ENCODE data around the gene PLEKHA7. TPM values are rescaled to one million over a fixed set of nuclear protein-coding genes. Genes with fewer than 3 reads are reported as not detected.

PLEKHA7 gene
- total and polyA plus RNA-seq, 2 of the 4 experiments (the other 2 are of a cell fraction): 0.12 TPM; not detected in 1

DNA sequence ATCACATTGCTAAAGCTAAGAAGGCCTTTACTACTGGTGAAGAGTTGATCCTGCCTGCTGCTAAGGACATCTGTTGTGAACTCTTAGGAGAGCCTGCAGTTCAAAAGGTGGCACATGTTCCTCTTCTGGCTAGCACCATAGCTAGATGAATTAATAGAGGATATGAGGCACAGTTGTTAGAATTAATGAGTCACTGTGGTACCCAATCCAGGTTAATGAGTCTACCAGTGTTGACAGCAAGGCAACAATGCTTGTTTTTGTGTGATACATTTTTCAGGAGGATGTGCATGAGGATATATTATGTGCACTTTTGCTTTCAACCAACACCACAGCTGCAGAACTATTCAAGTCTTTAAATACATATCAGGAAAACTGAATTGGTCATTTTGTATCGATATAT, 263.8 kb downstream of the PLEKHA7 start:
- no peak overlapping the region for H3K4me3 ChIP-seq (ENCODE audit: insufficient read depth, low read depth, low read length)
- no peak overlapping the region for H2BK15ac ChIP-seq (ENCODE audit: low read depth, low read length)
- peaks cover 24 to 29% of the 10 kb centered on the region in 2 experiments for H3K79me1 ChIP-seq (ENCODE audit: low read depth in 1 of 2, low read length in 2 of 2)
- no peak overlapping the region for H2AFZ ChIP-seq (replicated peaks; ENCODE audit: low read length, poor library complexity)
- no peaks in the 10 kb centered on the region for H3K9me1 ChIP-seq (ENCODE audit: insufficient read depth, low read length)
- no peak overlapping the region for H3K56ac ChIP-seq (ENCODE audit: extremely low read depth, insufficient read depth, low read length)
- no CpG with 5 or more reads among the region's 1 CpG for WGBS, 2 experiments (ENCODE audit: extremely low coverage in 2 of 2, insufficient read length in 1 of 2)
- no peak overlapping the region for H2AK9ac ChIP-seq (replicated peaks; ENCODE audit: low read depth, low read length, poor library complexity)
- TF ChIP-seq, protein P1, sequence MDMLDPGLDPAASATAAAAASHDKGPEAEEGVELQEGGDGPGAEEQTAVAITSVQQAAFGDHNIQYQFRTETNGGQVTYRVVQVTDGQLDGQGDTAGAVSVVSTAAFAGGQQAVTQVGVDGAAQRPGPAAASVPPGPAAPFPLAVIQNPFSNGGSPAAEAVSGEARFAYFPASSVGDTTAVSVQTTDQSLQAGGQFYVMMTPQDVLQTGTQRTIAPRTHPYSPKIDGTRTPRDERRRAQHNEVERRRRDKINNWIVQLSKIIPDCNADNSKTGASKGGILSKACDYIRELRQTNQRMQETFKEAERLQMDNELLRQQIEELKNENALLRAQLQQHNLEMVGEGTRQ (IDR thresholded peaks at IDR 0.05; ENCODE audit: low read depth, low read length): no peak
- TF ChIP-seq, protein P2, sequence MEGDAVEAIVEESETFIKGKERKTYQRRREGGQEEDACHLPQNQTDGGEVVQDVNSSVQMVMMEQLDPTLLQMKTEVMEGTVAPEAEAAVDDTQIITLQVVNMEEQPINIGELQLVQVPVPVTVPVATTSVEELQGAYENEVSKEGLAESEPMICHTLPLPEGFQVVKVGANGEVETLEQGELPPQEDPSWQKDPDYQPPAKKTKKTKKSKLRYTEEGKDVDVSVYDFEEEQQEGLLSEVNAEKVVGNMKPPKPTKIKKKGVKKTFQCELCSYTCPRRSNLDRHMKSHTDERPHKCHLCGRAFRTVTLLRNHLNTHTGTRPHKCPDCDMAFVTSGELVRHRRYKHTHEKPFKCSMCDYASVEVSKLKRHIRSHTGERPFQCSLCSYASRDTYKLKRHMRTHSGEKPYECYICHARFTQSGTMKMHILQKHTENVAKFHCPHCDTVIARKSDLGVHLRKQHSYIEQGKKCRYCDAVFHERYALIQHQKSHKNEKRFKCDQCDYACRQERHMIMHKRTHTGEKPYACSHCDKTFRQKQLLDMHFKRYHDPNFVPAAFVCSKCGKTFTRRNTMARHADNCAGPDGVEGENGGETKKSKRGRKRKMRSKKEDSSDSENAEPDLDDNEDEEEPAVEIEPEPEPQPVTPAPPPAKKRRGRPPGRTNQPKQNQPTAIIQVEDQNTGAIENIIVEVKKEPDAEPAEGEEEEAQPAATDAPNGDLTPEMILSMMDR (conservative IDR thresholded peaks at IDR 0.05; ENCODE audit: low read depth, low read length): no peak
- TF ChIP-seq FOS (IDR thresholded peaks at IDR 0.05; ENCODE audit: low read depth, low read length) (no peak), CHD1 (IDR thresholded peaks at IDR 0.05; ENCODE audit: low read depth, low read length) (no peak), MAZ (IDR thresholded peaks at IDR 0.05; ENCODE audit: borderline replicate concordance, low read depth, low read length) (no peak)
- no peak overlapping the region for H2AK5ac ChIP-seq (ENCODE audit: low read depth, low read length)
- H3K36me3 ChIP-seq (ENCODE audit: control insufficient read depth, insufficient read depth, low read length): peaks cover 56% of the 10 kb centered on the region
- H3K9ac ChIP-seq (ENCODE audit: low read depth, low read length): no peak overlapping the region
- H3K18ac ChIP-seq (ENCODE audit: low read depth, low read length): no peak overlapping the region
- H4K91ac ChIP-seq (ENCODE audit: insufficient read depth, low read depth, low read length): no peak overlapping the region
- H4K8ac ChIP-seq (ENCODE audit: low read depth in 2 of 2, low read length in 2 of 2): no peak overlapping the region
- dilution Hi-C loops (cut with HindIII; ENCODE audit: low sequenced_read_pairs, unreplicated experiment): no loop called here
- POLR2A ChIA-PET (ENCODE audit: unreplicated experiment): no interaction called here
- H4K5ac ChIP-seq (ENCODE audit: low read depth, low read length): no peak overlapping the region
- H3K4ac ChIP-seq (ENCODE audit: low read depth, low read length): no peak overlapping the region
- no peak overlapping the region for H2BK20ac ChIP-seq (ENCODE audit: low read depth, low read length)
- ATAC-seq (ENCODE audit: low read depth) (no peak), DNase-seq (no peak)
- no peak overlapping the region for H3K4me2 ChIP-seq (ENCODE audit: low read depth, low read length)
- H3K4me1 ChIP-seq (ENCODE audit: control insufficient read depth, insufficient read depth, low read length): no peaks in the 10 kb centered on the region
- H2BK5ac ChIP-seq (ENCODE audit: low read depth, low read length, poor library complexity, severe bottlenecking): no peak overlapping the region
- CTCF ChIA-PET: no interaction called here
- H2BK120ac ChIP-seq (ENCODE audit: low read depth, low read length): no peak overlapping the region
- no peak overlapping the region for H3K14ac ChIP-seq (replicated peaks; ENCODE audit: low read depth, low read length)
- peaks cover 4% of the 10 kb centered on the region; the same call in 1 of the 2 replicates for H4K20me1 ChIP-seq (ENCODE audit: insufficient read depth, low read length)
- no peaks in the 10 kb centered on the region for H3K9me3 ChIP-seq (ENCODE audit: control insufficient read depth, insufficient read depth, low read length)
- in situ Hi-C loops (cut with MboI; ENCODE audit: low sequenced_read_pairs): no loop called here
- no TSS peak for BruUV-seq (replicated peaks)
- H3K27ac ChIP-seq (ENCODE audit: insufficient read depth, low read length): no peak overlapping the region
- no peaks in the 10 kb centered on the region for H3K27me3 ChIP-seq (ENCODE audit: control insufficient read depth, insufficient read depth, low read length)
- H3K23ac ChIP-seq (ENCODE audit: low read depth, low read length): no peak overlapping the region
- intact Hi-C loops (cut with micrococcal nuclease): no loop called here
